Adrenal gland (tissue), 12 donors: ENCODE results near the gene SNX24. TPM values are rescaled to one million over a fixed set of nuclear protein-coding genes. Genes with fewer than 3 reads are reported as not detected.
A peak's percentile ranks its signal among the peaks of the same experiment; 100 is the strongest.
"Not testable (repeated sequence)": the region's sequence is repeated elsewhere in the genome, so short reads cannot be mapped to it uniquely, and the experiment has no call there.

ENCODE experiments used
- DNase-seq, 7 donors: peaks; one replicate each; pipeline ENCODE4 v3.0.0-alpha.2; 2019 to 2020
- H3K27ac ChIP-seq, 5 donors: fragments of 200-600 bp; sonication (generic) in 4 of 5; 1 replicate in 3 of 5; 2 replicates in 2 of 5; pipeline versions ENCODE4 v1.5.1 to v1.8.0; 2016 to 2020; ENCODE audit warnings: mild to moderate bottlenecking in 1 of 5
- H3K27me3 ChIP-seq: fragments of 200-600 bp; 2 replicates; pipeline ENCODE4 v1.8.0; 2021
- H3K36me3 ChIP-seq, 2 donors: fragments of 200-600 bp; replicated peaks in 1 of 2; 1 replicate in 1 of 2; 2 replicates in 1 of 2; pipeline versions ENCODE4 v1.5.1 to v1.8.0; 2018 to 2022
- H3K4me1 ChIP-seq, 2 donors: fragments of 200-600 bp; replicated peaks in 1 of 2; 1 replicate in 1 of 2; 2 replicates in 1 of 2; pipeline versions ENCODE4 v1.5.1 to v1.8.0; 2018 to 2021
- H3K4me3 ChIP-seq, 4 donors: fragments of 200-600 bp; sonication (generic) in 3 of 4; one replicate each; pipeline ENCODE4 v1.5.1; 2016 to 2018
- H3K9me3 ChIP-seq, 3 donors: fragments of 200-600 bp; sonication (generic) in 1 of 3; replicated peaks in 1 of 3; 1 replicate in 2 of 3; 2 replicates in 1 of 3; pipeline versions ENCODE4 v1.5.1 to v1.8.0; 2016 to 2021
- CTCF ChIP-seq, 6 experiments: fragments of 450-650 bp in 4 of 6; fragments of 200-600 bp in 2 of 6; sonication (generic) in 1 of 6; IDR thresholded peaks; 1 replicate in 5 of 6; 2 replicates in 1 of 6; pipeline versions ENCODE4 v1.5.1 to v1.8.0; 2016 to 2021; ENCODE audit warnings: antibody characterized with exemption in 6 of 6, mild to moderate bottlenecking in 2 of 6, moderate library complexity in 1 of 6
- POLR2A ChIP-seq, 2 donors: fragments of 450-650 bp; IDR thresholded peaks; one replicate each; pipeline ENCODE4 v1.6.1; 2017; ENCODE audit warnings: antibody characterized with exemption in 2 of 2, mild to moderate bottlenecking in 2 of 2, moderate library complexity in 1 of 2
- WGBS, 4 donors: extraction: QIAGEN DNeasy Blood & Tissue Kit in 2 of 4; methylation state at CpG; one replicate each; pipeline versions ENCODE4 v1.1.5 to v1.1.7; 2013 to 2017; 5-methylcytosine and 5-hydroxymethylcytosine counted together
- intact Hi-C, 2 donors: fragments of 100-400 bp; cut with DNase I; formaldehyde crosslinking; loops; one replicate each; pipeline versions ENCODE4 v1.14.1 to v1.15.0; 2022 to 2023
- polyA plus RNA-seq, 3 donors: library from polyadenylated mRNA; stranded (reverse); fragments of 200-250 nt in 2 of 3; fragments of 350-450 nt in 1 of 3; fragmentation: Illumina TruSeq in 1 of 3; extraction: RNeasy Lipid Tissue Mini Kit (QIAGEN cat#74804) in 1 of 3; gene quantifications; one replicate each; pipeline ENCODE4 v1.2.3, GENCODE V29; 2013 to 2014
- total RNA-seq, 9 donors: library from RNA; depleted of rRNA in 4 of 9; stranded (reverse); fragments of >200 nt in 4 of 9; fragments of 120-200 nt in 1 of 9; fragmentation: NEBNext Ultra II Directional in 1 of 9; extraction: Animal tissue kit (Norgen Biotek cat#: 25700) in 1 of 9; gene quantifications; one replicate each; pipeline versions ENCODE4 v1.1.0 to v1.2.4, GENCODE V29; 2013 to 2023
- donor health status: healthy with polysubstance abuse.
- donor health status: Bipolar disorder and iron deficiency.
- donor health status: DM: yes; HTN: yes; CAD: no.
- donor health status: DM: no; HTN: no; CAD: no.
- donor health status: DM: no; HTN: no; CAD: no.
- donor health status: DM: yes; HTN: yes; CAD: no.

Gene SNX24
- total and polyA plus RNA-seq, 12 donors: 5.0 to 28.2 (median 13.9) TPM

DNA sequence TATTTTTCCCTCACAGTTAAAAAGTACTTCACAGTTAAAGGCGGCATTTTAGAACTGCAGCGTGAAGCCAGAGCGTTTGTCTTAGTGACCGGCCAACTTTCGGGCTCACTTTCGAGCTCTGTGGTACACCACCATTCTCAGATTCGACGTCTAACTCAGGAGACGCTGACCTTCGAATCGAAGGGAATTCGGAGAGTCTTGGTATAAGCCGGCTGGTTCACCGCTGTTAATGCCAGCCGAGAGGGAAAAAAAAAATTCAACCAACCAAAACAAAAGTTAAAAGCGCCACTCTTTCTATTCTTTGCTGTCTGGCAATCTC is 544 bp upstream of the SNX24 start:
- Histone ChIP-seq H3K27me3 (no peaks in the 10 kb centered on the region), H3K4me1 (peaks cover 7 to 19% of the 10 kb centered on the region in 2 donors), H3K4me3 (peak overlapping the region in 3 of 4 donors; percentile 44 to 100 (median 87)), H3K27ac (peak overlapping the region; percentile 56 to 96 (median 84)), H3K9me3 (no peaks in the 10 kb centered on the region), H3K36me3 (no peaks in the 10 kb centered on the region)
- intact Hi-C loops: no loop called here
- peak in 2 of 7 donors; percentile 22 to 31 for DNase-seq
- TF ChIP-seq POLR2A (IDR thresholded peaks at IDR 0.05) (no peak), CTCF (IDR thresholded peaks at IDR 0.05) (no peak)
- WGBS, 4 donors: 0 to 1% (median 1%) methylated on average over 16 of the region's 16 CpGs

DNA sequence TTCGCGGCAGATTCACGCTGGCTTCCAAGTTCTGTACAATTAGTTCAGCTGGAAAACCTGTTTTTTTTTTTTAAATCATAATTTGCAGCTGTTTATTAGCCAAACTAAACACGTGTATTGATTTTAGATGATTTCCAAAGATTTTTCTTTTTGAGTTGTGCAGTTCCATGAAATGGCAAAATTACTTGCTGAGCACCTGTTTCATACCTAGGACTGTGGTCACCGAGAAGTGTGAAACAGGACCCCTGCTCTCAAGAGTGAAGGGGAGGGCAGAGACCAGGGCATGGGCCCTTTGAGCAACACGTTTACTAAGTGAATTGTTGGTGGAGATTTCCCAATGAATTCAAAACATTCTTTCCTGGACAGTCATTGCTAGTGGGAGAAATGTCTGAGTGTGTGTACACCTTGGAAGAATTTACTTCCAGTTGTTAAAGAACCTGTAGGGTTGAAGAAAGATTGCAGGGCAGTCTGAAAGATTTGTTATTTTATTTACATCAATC is 688 bp downstream of the SNX24 start:
- no peaks in the 10 kb centered on the region for H3K9me3 ChIP-seq
- 0 to 4% (median 2%) methylated on average over 6 of the region's 6 CpGs for WGBS, 4 donors
- peak overlapping the region in 3 of 4 donors; percentile 43 to 100 (median 87) for H3K4me3 ChIP-seq
- peak overlapping the region in 4 of 5 donors; percentile 83 to 96 (median 85) for H3K27ac ChIP-seq
- H3K4me1 ChIP-seq: peaks cover 7 to 19% of the 10 kb centered on the region in 2 donors
- no peak for DNase-seq
- intact Hi-C loops: no loop called here
- TF ChIP-seq POLR2A (IDR thresholded peaks at IDR 0.05) (no peak), CTCF (IDR thresholded peaks at IDR 0.05) (no peak)
- no peaks in the 10 kb centered on the region for H3K27me3 ChIP-seq
- H3K36me3 ChIP-seq: no peaks in the 10 kb centered on the region

GRCh38 chr5:122847687-122848081 is 2.3 kb downstream of the SNX24 start:
- no peaks in the 10 kb centered on the region for H3K36me3 ChIP-seq
- H3K4me1 ChIP-seq: peaks cover 7 to 19% of the 10 kb centered on the region in 2 donors
- 90 to 96% (median 92%) methylated on average over 2 of the region's 2 CpGs for WGBS, 4 donors
- no peak overlapping the region for H3K27ac ChIP-seq
- TF ChIP-seq CTCF (IDR thresholded peaks at IDR 0.05) (no peak), POLR2A (IDR thresholded peaks at IDR 0.05) (no peak)
- no peaks in the 10 kb centered on the region for H3K9me3 ChIP-seq
- intact Hi-C loops: no loop called here
- DNase-seq: no peak
- no peak overlapping the region for H3K4me3 ChIP-seq
- no peaks in the 10 kb centered on the region for H3K27me3 ChIP-seq

DNA sequence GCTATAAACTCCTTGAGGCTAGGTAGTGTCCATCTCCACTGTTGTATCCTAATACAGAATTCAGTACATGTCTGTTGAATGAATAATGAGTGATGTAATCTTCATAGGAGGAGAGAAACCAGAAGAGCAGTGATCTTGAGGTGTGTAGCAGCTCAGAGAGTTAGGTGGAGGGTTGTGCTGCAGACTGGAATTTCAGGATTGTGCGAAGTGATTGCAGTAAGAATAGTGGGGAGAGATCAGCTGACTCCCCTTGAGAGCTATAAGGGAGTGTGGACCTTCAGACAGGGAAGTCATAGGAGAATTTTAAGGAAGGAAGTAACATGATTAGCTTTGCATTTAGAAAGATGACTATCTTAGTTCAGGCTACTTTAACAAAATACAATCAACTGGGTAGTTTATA is 4.4 kb downstream of the SNX24 start:
- no peak for DNase-seq

DNA sequence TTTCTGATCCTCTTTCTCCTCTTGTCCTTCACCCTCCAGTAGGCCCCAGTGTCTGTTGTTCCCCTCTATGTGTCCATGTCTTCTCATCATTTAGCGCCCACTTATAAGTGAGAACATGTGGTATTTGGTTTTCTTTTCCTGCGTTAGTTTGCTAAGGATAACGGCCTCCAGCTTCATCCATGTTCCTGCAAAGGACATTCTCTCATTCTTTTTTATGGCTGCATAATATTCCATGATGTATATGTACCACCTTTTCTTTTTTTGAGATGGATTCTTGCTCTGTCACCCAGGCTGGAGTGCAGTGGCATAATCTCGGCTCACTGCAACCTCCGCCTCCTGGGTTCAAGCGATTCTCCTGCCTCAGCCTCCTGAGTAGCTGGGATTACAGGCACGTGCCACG is 12.1 kb downstream of the SNX24 start:
- H3K4me3 ChIP-seq, H3K27me3 ChIP-seq, H3K27ac ChIP-seq, H3K4me1 ChIP-seq, H3K36me3 ChIP-seq, H3K9me3 ChIP-seq, intact Hi-C loops, DNase-seq: not testable (repeated sequence)
- 88 to 98% (median 93%) methylated on average over 8 of the region's 8 CpGs for WGBS, 4 donors

More for the DNA sequence above, 4.4 kb downstream of the SNX24 start:
- no peaks in the 10 kb centered on the region for H3K27me3 ChIP-seq
- H3K9me3 ChIP-seq: no peaks in the 10 kb centered on the region
- peak overlapping the region in 1 of 5 donors; percentile 32 for H3K27ac ChIP-seq
- intact Hi-C loops: no loop called here
- TF ChIP-seq CTCF (IDR thresholded peaks at IDR 0.05): no peak
- no peak for TF ChIP-seq POLR2A (IDR thresholded peaks at IDR 0.05)
- H3K4me1 ChIP-seq: peaks cover under 1 to 12% of the 10 kb centered on the region in 2 donors
- 67 to 96% (median 76%) methylated on average over 1 of the region's 1 CpG for WGBS, 4 donors
- H3K4me3 ChIP-seq: no peak overlapping the region
- H3K36me3 ChIP-seq: no peaks in the 10 kb centered on the region
